Measurements from ENCODE around the gene DDX1. TPM values are rescaled to one million over a fixed set of nuclear protein-coding genes. Genes with fewer than 3 reads are reported as not detected.
"Not testable (repeated sequence)": the region's sequence is repeated elsewhere in the genome, so short reads cannot be mapped to it uniquely, and the experiment has no call there.

Gene DDX1
- total RNA-seq, 1 experiment from 2014 or later: 120 TPM

- DNase-seq (ENCODE audit: low spot score): no peak
These were observed 25.4 kb downstream of the DDX1 start for GRCh38 chr2:15616850-15617777.

GRCh38 chr2:15617778-15618448 is 26.2 kb downstream of the DDX1 start:
- DNase-seq (ENCODE audit: low spot score): no peak

- DNase-seq (ENCODE audit: low spot score): no peak
These were observed 26.8 kb downstream of the DDX1 start for GRCh38 chr2:15618449-15618855.

DNA sequence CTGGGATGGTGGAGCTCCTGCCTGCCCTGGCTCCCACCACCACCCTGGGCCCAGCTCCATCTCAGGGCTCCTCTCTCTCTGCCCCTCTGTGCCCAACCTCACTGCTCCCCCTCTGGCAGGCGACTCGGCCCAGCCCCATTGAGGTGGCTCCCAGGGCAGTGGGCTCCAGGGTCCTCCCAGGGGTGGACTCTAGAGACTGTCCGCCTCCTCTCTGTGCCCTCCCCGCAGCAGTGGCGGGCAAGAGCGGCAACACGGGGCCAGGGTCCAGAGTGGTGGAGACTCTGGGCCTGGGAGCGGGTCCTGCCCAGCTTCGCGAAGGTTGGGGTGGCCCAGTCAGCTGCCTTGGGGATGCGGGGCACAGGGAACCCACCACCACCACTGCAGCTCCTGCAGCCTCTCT is 27.4 kb downstream of the DDX1 start:
- no peak for DNase-seq (ENCODE audit: low spot score)

GRCh38 chr2:15619510-15619909 is 27.8 kb downstream of the DDX1 start:
- no peak for DNase-seq (ENCODE audit: low spot score)

DNA sequence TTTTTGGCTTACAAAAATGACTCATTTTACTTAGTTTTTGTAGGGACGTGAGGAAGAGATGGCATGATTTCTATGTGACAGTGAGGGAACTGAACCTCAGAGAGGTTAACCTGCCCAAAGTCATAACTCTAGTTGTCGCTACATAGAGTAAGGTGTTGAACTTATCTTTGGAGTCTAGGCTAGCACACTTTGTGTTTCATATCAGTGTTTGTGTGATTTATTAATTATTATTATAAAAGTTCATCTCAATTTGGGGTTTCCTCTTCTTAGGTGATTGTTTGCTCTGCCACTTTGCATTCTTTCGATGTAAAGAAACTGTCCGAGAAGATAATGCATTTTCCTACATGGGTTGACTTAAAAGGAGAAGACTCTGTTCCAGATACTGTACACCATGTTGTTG is 28.3 kb downstream of the DDX1 start:
- no peak for DNase-seq (ENCODE audit: low spot score)

DNA sequence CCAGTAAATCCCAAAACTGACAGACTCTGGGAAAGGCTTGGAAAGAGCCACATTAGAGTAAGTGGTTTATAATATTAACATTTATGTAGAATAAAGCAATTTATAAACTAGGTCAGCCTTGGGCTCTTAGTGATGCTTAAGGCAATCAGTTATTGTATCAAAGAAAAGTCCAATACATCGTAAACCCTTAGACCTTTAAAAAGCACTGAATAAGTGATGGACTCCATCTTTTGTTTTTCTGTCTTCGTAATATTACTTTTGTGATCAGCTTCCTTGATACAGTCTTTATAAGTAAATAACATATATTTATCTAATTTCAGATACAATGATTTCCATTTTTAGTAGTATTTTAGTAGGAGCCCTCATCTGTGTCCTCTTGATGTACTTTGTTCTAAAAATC is 28.7 kb downstream of the DDX1 start:
- DNase-seq (ENCODE audit: low spot score): no peak

DNA sequence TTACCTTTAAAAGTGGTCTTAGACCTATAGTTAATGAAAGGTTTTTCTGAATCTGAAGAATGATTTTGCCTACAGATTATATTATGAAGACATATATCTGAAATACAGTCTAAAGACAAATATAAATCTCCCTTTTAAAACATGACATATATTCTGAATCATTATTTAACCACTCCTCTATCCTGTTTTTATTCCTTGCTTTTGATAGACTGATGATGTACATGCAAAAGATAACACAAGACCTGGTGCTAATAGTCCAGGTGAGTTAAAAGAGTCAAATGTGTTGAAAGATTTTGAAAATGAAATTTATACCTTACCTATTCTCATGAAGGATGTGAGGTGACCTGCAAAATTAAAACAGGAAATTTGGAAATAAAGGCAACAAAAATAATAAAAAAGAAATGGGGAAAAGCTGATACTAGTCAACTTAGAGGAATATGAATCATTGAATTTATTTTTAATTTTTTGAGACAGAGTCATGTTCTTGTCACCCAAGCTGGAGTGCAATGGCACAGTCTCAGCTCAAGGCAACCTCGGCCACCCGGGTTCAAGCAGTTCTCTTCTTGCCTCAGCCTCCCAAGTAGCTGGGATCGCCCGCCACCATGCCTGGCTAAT is 29.3 kb downstream of the DDX1 start:
- no peak for DNase-seq (ENCODE audit: low spot score)

DNA sequence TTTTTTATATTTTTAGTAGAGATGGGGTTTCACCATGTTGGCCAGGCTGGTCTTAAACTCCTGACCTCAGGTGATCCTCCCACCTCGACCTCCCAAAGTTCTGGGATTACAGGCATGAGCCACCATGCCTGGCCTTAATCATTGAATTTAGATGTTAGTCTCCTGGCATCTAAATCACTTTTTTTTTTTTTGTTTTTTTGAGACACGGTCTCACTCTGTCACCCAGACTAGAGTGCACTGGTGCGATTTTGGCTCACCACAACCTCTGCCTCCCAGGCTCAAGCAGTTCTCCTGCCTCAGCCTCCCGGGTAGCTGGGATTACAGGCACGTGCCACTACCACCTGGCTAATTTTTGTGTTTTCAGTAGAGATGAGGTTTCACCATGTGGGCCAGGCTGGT is 29.8 kb downstream of the DDX1 start:
- DNase-seq (ENCODE audit: low spot score): not testable (repeated sequence)

DNA sequence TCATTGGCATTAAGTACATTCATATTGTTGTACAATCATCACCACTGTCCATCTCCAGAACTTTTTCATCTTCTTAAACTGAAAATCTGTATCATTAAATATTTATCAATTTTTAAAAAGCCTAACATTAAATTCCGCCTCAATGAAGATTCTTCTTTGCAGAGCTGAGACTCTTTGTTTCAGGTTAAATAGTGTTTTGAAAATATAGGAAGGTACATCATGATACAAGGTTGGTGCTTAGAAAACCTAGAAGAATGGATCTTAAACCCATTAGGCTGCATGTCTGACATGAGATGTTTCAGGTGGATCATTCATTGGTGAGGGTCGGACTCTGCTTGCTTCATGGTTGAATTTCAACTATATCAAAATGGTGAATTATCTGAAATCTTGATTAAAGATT is 30.5 kb downstream of the DDX1 start:
- no peak for DNase-seq (ENCODE audit: low spot score)

DNA sequence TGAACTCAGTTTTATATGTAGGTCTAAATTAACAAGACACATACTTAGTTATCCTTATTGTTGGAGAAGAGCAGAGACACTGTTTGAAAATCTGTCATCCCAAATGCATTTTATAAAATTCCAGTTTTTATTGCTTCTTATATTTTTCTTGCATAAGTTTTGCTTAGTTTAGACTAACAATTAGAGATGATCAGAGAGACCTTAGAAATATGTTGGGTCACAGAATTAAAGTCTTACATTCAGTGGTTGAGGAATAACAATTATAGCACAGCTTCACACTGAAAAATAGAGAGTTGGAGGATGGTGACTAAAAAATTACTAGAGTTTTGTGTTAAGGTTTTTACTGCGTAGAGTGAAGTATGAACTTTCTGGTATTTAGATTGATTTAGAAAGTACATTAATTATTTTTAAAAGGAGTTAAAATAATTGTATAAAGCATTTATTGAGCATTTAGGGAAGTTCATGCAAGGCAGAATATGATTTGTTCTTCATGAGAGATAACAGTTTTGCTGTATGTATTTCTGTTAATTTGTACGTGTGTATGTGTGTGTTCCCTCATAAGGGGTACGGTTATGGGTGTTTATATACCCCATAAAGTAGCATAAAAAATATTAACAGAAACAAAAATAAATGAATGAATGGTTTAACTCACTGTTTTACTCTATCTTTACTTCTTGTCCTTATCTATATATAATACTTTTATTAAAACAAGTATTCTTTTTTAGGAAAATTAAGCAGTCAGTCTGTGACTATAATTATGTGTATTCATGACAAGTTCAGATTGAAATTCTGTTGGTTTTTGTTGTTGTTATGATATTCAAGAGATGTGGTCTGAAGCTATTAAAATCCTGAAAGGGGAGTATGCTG is 31.2 kb downstream of the DDX1 start:
- DNase-seq (ENCODE audit: low spot score): no peak

DNA sequence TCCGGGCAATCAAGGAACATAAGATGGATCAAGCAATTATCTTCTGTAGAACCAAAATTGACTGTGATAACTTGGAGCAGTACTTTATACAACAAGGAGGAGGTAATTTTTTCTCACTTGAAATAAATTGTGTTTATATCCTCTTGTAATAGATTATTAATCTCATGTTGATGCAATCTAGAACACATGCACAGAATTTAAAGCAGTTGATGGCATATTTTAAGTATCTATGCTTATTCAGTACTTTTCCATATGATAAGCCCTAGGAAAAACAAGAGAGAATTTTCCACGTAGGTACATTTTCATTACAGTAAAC is 31.8 kb downstream of the DDX1 start:
- no peak for DNase-seq (ENCODE audit: low spot score)

DNA sequence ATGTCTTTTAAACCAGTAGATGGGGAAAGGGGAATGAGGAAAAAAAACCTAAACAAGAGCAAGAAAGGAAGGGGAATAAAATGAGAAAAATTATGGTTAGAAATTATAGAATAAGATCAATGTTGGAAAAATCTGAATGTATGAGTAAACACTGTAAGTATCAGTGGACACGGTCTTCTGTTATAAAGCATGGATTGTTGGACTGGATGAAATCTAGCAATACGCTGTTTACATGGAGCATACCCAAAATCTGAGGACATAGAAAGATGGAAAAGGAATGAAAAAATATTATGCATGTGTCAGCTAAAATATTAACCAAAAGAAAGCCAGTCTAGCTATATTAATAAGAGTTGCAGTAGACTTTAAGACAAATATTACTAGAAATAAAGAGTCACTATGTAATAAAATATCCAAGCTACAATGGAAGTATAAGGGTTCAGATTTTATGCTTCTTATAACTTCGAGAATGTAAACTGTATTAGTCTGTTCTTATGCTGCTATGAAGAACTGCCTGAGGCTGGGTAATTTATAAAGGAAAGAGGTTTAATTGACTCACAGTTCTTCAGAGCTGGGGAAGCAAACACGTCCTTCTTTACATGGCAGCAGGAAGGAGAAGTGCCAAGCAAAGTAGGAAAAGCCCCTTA is 32.4 kb downstream of the DDX1 start:
- DNase-seq (ENCODE audit: low spot score): no peak

- no peak for DNase-seq (ENCODE audit: low spot score)
These were observed 33.2 kb downstream of the DDX1 start for GRCh38 chr2:15624903-15625302.

- no peak for DNase-seq (ENCODE audit: low spot score)
These were observed 33.8 kb downstream of the DDX1 start for GRCh38 chr2:15625344-15626036.

DNA sequence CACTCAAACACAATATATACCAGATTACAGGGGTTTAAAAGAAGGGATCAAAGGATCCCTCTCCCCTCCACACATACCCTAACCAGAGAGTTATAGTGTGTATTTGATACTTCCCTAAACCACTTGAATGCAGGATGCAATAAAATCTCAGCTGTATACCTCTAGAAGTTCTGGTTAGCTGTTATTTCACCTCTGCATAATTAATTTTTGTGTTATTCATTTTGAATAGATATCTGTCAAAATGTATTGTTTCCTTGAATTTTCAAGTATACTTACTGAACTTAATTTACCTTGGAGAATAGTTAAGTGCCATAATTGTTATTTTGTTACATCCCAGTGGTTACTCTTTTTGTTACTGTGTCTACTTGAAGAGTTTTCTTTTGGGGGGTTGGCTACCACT is 34.5 kb downstream of the DDX1 start:
- no peak for DNase-seq (ENCODE audit: low spot score)

DNA sequence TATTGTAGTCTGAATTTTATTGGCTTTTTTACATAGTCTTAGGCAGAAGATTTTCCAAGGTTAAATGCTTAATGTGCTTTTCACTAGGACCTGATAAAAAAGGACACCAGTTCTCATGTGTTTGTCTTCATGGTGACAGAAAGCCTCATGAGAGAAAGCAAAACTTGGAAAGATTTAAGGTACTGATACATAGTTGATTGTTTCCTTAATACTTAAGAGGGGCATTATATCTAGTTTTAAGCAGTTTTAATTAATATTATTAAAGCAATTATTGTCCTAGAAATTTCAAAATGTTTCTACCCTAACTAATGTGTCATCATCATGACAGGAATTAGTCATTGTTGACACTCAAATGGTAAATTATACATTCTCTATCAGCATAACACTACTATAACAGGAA is 35.3 kb downstream of the DDX1 start:
- DNase-seq (ENCODE audit: low spot score): no peak

GRCh38 chr2:15627817-15628684 is 36.4 kb downstream of the DDX1 start:
- DNase-seq (ENCODE audit: low spot score): no peak

DNA sequence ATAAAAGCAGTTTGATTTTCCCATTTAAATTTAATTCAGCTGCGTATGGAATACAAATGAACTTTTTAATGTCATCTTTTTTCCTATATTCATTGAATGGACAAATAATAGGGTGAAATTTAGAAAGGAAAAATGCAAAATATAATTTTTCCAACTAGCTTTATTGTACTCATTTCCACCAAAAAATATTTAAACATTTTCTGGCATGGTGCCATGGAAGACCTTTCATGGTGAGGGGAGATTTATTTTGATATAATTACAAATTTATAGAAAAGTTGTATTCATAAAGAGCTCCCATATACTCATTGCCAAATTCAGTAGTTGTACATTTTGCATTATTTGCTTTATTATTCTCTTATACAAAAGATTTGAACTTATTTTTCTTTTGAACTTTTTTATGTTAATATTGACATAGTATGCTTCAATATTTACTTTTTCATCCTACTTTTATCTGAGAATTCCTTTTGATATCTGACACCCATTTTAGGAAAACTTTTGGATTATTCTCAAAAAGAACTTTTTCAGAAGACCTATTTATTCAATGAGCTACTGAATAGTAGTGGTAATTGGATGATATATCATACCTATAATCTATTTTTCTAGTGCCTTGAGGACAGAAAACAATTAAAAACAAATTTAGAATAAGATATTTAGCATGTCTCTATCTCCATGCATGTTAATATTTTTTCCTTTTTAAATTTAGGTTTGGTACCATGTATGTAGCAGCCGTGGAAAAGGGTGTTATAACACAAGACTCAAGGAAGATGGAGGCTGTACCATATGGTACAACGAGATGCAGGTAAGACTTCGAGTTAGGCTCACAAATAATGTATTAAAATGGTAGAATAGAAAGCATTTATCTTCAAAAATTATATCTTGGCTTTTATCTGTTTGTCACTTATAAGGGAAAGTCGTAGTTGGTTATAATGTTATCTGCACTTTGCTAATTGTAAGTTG is 37.5 kb downstream of the DDX1 start:
- DNase-seq (ENCODE audit: low spot score): no peak
